Activated CD8-positive, alpha-beta memory T cell treated with anti-CD3 and anti-CD28 coated beads, Interleukin-2, amount 10 ng/mL, durations not matched to agents 7 days and 5 days (primary cell): ENCODE measurements around the gene HTATSF1. TPM values are rescaled to one million over a fixed set of nuclear protein-coding genes. Genes with fewer than 3 reads are reported as not detected.

ENCODE experiments used
- microRNA-seq: library from miRNA; unstranded; fragments of <30 nt; microRNA quantifications from one replicate; pipeline ENCODE4 v1.2.0, GENCODE V29; 2022
- total RNA-seq, 2 experiments: library from RNA; stranded (reverse); gene quantifications; one replicate each; pipeline ENCODE4 v1.2.3, GENCODE V29; 2021

Gene HTATSF1
- total RNA-seq, 2 experiments from 2014 or later, result 74.1 to 90.9 TPM

Small RNA genes within 50 kb of the gene (microRNA-seq; reads per million reads assigned to microRNA genes)
- not detected for gene MIR934

Other genes starting within 250 kb of the HTATSF1 start
- gene MAP7D3, start 246.2 kb upstream of the HTATSF1 start, total RNA-seq, result 10 to 100 TPM; 13.1 to 13.9 TPM
- not detected for gene ADGRG4, start 196.6 kb upstream of the HTATSF1 start, total RNA-seq
- gene BRS3, start 9.6 kb upstream of the HTATSF1 start, total RNA-seq, result not detected
- gene VGLL1, start 34.6 kb downstream of the HTATSF1 start, total RNA-seq, result not detected
- gene CD40LG, start 150.6 kb downstream of the HTATSF1 start, total RNA-seq, result 10 to 100 TPM in 1 of 2 experiments, 1 to 10 TPM in 1; 5.9 to 12.7 TPM